ENCODE data around the gene ADCY1. TPM values are rescaled to one million over a fixed set of nuclear protein-coding genes. Genes with fewer than 3 reads are reported as not detected.

The ADCY1 gene
- polyA plus RNA-seq, 1 experiment, result 0.15 TPM

DNA sequence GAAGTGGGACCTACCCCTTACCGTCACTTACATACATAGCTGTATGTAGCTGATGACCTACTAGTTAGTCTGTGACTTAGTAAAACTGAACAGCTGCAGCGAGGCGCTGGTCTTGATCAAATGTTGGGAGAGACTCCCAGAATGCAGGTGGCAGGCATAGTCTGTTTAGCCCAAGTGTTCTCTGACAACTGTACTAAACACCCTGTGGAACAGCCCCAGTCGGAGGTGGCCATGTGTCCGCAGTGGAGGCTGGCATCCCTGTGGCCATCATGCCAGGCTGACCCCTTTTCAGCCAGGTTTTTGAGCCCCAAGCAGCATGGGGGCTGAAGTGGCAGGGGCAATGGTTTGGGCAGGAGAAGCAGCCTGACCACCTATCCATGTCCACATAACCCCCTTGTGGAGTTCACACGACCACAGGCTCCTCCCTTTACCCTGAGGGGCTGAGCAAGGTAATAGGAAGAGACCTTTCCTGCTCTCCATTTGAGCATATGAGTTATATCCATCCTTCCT, 7.2 kb downstream of the ADCY1 start:
- no peaks in the 10 kb centered on the region for H3K9me3 ChIP-seq (ENCODE audit: control insufficient read depth, insufficient read depth, low read length)
- H3K4me3 ChIP-seq (ENCODE audit: low read depth, low read length), result no peak overlapping the region
- ChIA-PET CTCF (no interaction called here), POLR2A (no interaction called here)
- no peak overlapping the region for H3K27ac ChIP-seq (ENCODE audit: low read depth, low read length)
- no peak for DNase-seq (ENCODE audit: low read depth, low spot score)
- TF ChIP-seq, protein P1, sequence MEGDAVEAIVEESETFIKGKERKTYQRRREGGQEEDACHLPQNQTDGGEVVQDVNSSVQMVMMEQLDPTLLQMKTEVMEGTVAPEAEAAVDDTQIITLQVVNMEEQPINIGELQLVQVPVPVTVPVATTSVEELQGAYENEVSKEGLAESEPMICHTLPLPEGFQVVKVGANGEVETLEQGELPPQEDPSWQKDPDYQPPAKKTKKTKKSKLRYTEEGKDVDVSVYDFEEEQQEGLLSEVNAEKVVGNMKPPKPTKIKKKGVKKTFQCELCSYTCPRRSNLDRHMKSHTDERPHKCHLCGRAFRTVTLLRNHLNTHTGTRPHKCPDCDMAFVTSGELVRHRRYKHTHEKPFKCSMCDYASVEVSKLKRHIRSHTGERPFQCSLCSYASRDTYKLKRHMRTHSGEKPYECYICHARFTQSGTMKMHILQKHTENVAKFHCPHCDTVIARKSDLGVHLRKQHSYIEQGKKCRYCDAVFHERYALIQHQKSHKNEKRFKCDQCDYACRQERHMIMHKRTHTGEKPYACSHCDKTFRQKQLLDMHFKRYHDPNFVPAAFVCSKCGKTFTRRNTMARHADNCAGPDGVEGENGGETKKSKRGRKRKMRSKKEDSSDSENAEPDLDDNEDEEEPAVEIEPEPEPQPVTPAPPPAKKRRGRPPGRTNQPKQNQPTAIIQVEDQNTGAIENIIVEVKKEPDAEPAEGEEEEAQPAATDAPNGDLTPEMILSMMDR (IDR thresholded peaks at IDR 0.05; ENCODE audit: low read depth, low read length), result no peak
- H3K27me3 ChIP-seq (ENCODE audit: control insufficient read depth, insufficient read depth, low read length), result peaks cover 25% of the 10 kb centered on the region

DNA sequence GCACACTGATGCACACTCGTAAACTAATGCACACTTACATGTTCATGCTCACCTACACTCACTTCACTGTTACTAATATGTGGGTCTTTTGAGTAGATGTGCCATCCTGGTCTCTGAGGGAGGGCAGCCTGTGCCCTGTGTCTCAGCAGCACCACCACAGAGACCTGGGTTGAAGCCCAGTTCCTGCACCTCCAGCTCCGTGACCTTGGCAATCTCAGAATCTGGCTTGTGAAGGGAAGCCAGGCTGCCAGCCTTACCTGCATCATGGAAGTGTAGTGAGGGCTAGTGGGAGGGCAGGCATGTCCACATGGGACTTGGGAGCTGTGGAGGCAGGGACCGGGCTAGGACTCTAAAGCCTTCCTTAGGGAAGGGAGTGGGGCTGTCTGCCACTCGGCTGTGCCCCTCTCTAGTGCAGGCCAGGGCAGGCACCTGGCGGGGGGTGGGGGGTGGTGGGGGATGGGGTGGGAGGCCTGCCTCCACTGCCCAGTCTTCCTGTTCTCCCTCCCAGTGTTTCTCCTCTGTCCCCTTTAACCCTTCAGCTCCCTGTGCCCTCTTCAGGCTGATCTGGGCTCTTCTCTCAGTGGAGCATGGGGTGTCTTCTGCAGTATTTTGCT, 8.1 kb downstream of the ADCY1 start:
- CTCF ChIA-PET, result no interaction called here
- POLR2A ChIA-PET, result no interaction called here

DNA sequence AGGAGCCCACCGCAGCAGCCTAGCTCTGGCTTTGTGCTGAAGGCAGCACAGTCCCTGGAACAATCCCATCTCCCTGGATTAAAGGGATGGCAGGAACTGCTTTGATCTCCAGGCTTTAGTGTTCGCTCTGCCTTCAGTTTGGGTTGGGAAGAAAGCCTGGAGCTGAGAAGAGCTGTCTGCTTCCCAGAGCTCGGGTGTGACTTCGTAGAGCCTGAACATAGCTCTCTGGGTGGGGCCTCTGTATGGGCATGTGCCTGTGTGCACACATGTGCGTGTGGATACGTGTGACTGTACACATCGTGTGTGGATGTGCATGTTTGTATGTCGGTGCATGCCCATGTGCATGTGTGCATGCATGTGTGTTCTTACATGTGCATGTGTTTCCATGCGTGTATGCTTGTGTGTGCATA, 8.7 kb downstream of the ADCY1 start:
- CTCF ChIA-PET, result no interaction called here
- TF ChIP-seq, protein P1 (IDR thresholded peaks at IDR 0.05; ENCODE audit: low read depth, low read length), result no peak
- POLR2A ChIA-PET, result no interaction called here
- no peaks in the 10 kb centered on the region for H3K9me3 ChIP-seq (ENCODE audit: control insufficient read depth, insufficient read depth, low read length)
- no peak for DNase-seq (ENCODE audit: low read depth, low spot score)
- no peak overlapping the region for H3K27ac ChIP-seq (ENCODE audit: low read depth, low read length)
- H3K4me3 ChIP-seq (ENCODE audit: low read depth, low read length), result no peak overlapping the region
- H3K27me3 ChIP-seq (ENCODE audit: control insufficient read depth, insufficient read depth, low read length), result peaks cover 12% of the 10 kb centered on the region

More for the DNA sequence above, 8.1 kb downstream of the ADCY1 start:
- H3K9me3 ChIP-seq (ENCODE audit: control insufficient read depth, insufficient read depth, low read length), result no peaks in the 10 kb centered on the region
- no peak for DNase-seq (ENCODE audit: low read depth, low spot score)
- no peak overlapping the region for H3K4me3 ChIP-seq (ENCODE audit: low read depth, low read length)
- TF ChIP-seq, protein P1 (IDR thresholded peaks at IDR 0.05; ENCODE audit: low read depth, low read length), result no peak
- no peak overlapping the region for H3K27ac ChIP-seq (ENCODE audit: low read depth, low read length)
- peaks cover 17% of the 10 kb centered on the region for H3K27me3 ChIP-seq (ENCODE audit: control insufficient read depth, insufficient read depth, low read length)

DNA sequence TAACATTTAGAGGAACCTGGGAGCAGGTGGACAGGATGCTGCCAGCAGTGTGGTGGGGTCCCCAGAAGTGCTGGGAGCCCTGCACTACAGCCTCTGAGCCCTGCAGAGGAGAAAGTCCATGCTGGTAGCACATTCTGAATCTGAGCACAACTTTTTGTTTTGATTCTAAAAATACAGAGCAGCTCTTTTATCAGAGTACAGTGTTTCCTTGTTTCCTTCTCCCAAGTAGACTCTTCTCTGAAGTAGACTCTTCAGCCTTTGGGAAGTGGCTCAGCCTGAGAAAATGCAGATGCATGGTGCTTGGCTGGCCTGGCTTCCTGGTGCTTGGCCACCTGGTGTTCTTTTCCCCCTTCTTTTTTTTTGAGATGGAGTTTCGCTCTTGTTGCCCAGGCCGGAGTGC, 9.1 kb downstream of the ADCY1 start:
- no peak for DNase-seq (ENCODE audit: low read depth, low spot score)
- CTCF ChIA-PET, result no interaction called here
- H3K27me3 ChIP-seq (ENCODE audit: control insufficient read depth, insufficient read depth, low read length), result peaks cover 10% of the 10 kb centered on the region
- no peak overlapping the region for H3K4me3 ChIP-seq (ENCODE audit: low read depth, low read length)
- H3K27ac ChIP-seq (ENCODE audit: low read depth, low read length), result no peak overlapping the region
- no peaks in the 10 kb centered on the region for H3K9me3 ChIP-seq (ENCODE audit: control insufficient read depth, insufficient read depth, low read length)
- TF ChIP-seq, protein P1 (IDR thresholded peaks at IDR 0.05; ENCODE audit: low read depth, low read length), result no peak
- POLR2A ChIA-PET, result no interaction called here

DNA sequence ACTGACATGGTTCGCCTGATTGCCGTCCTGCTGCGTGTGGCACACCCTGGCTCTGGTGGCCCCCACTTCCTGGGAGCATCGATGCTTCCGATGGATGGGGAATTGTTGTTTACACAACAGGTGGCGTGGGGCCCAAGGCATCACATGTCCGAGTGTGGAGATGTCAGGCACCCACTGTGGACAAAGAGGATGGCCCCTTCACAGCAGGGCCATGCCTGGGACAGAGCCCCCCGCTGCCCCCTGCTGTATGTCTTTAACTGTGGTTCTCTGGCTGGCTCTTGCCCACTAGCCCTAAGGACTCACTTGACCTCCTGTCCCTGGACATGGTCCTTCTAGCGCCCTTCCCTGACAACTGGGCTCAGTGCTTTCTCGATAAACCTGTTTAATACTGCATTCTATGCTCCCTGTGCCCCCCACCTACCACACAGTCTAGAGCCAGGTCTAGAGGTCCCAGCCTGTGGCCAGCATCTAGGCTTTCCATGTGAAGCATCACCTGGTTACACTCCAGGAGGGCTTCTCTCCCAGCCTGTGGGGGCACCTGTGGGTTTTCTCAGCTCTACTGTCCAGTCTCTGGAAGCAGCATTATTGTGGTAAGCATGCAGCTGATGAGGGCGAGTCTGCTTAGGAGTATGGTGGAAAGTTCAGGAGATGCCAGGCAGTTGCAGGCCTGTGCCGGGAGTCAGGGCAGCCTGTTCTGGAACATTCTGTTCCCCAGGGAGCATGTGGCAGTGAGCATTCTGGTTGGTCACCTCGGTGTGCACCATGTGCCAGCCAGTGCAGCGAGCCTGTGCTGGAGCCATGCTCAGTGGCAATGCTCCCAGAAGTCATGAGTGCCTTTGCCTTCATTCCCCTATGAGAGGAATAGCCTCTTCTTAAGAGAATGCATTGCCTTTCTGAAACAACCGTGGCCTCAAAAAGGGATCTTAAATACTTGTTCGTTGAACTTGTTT, 10.4 kb downstream of the ADCY1 start:
- TF ChIP-seq, protein P1 (IDR thresholded peaks at IDR 0.05; ENCODE audit: low read depth, low read length), result no peak
- no peaks in the 10 kb centered on the region for H3K9me3 ChIP-seq (ENCODE audit: control insufficient read depth, insufficient read depth, low read length)
- ChIA-PET CTCF (no interaction called here), POLR2A (no interaction called here)
- no peak for DNase-seq (ENCODE audit: low read depth, low spot score)
- H3K27me3 ChIP-seq (ENCODE audit: control insufficient read depth, insufficient read depth, low read length), result peaks cover 6% of the 10 kb centered on the region
- no peak overlapping the region for H3K4me3 ChIP-seq (ENCODE audit: low read depth, low read length)
- H3K27ac ChIP-seq (ENCODE audit: low read depth, low read length), result no peak overlapping the region

Measured in AG04450 (cell line).